NCI-H1694 (cell line): ENCODE data around the gene TMPRSS3.

Experiments
- DNase-seq: peaks from one replicate; lab custom pipeline; 2025; lab: John Stamatoyannopoulos, UW

The TMPRSS3 gene

GRCh38 chr21:42370894-42371654 is 24.8 kb downstream of the TMPRSS3 start:
- DNase-seq = no peak

GRCh38 chr21:42369821-42370220 is 26.0 kb downstream of the TMPRSS3 start:
- DNase-seq = no peak

- peak; percentile 14 for DNase-seq
Measured at GRCh38 chr21:42367367-42368165, 28.3 kb downstream of the TMPRSS3 start.

- DNase-seq = no peak
Measured at GRCh38 chr21:42366292-42367010, 29.4 kb downstream of the TMPRSS3 start, which contains the start of gene TFF1. TFF1 (minus strand) TSS chr21:42366535; CDS start chr21:42366495, 40 bp downstream.

- no peak for DNase-seq
Measured at GRCh38 chr21:42365770-42366169, 30.1 kb downstream of the TMPRSS3 start.

GRCh38 chr21:42364304-42364865 is 31.5 kb downstream of the TMPRSS3 start:
- no peak for DNase-seq

- DNase-seq = no peak
Measured at GRCh38 chr21:42363312-42363711, 32.5 kb downstream of the TMPRSS3 start.

- no peak for DNase-seq
Measured at GRCh38 chr21:42362700-42363099, 33.2 kb downstream of the TMPRSS3 start.

- no peak for DNase-seq
Measured at GRCh38 chr21:42362198-42362597, 33.7 kb downstream of the TMPRSS3 start.

- peak; percentile 87 for DNase-seq
Measured at GRCh38 chr21:42361286-42361685, 34.6 kb downstream of the TMPRSS3 start.

- no peak for DNase-seq
Measured at GRCh38 chr21:42360317-42360716, 35.5 kb downstream of the TMPRSS3 start.

GRCh38 chr21:42358937-42359336 is 36.9 kb downstream of the TMPRSS3 start:
- no peak for DNase-seq

GRCh38 chr21:42358261-42358660 is 37.6 kb downstream of the TMPRSS3 start:
- no peak for DNase-seq

GRCh38 chr21:42357307-42357706 is 38.5 kb downstream of the TMPRSS3 start:
- no peak for DNase-seq

- no peak for DNase-seq
Measured at GRCh38 chr21:42356650-42357049, 39.2 kb downstream of the TMPRSS3 start.

GRCh38 chr21:42356046-42356445 is 39.8 kb downstream of the TMPRSS3 start:
- no peak for DNase-seq

GRCh38 chr21:42353623-42354022 is 42.2 kb downstream of the TMPRSS3 start:
- no peak for DNase-seq

- no peak for DNase-seq
Measured at GRCh38 chr21:42352441-42353095, 43.3 kb downstream of the TMPRSS3 start.

- no peak for DNase-seq
Measured at GRCh38 chr21:42351626-42352440, 44.0 kb downstream of the TMPRSS3 start.

- no peak for DNase-seq
Measured at GRCh38 chr21:42350927-42351426, 44.9 kb downstream of the TMPRSS3 start, which contains the start of gene TFF2. TFF2 (minus strand) TSS chr21:42350994; CDS start chr21:42350957, 37 bp downstream.
